PC-9 (cell line): ENCODE results near the gene MYL2. TPM values are rescaled to one million over a fixed set of nuclear protein-coding genes. Genes with fewer than 3 reads are reported as not detected.

Experiments
- BruUV-seq: library from RNA; stranded (reverse); fragments of 400-500 nt; replicated peaks from 2 replicates; lab custom pipeline; 2021; lab: Mats Ljungman, UMichigan
- CTCF ChIA-PET: fragments of 300-600 bp; sonication (Branson Sonifier 250); formaldehyde crosslinking; loops from one replicate; lab custom pipeline; 2022; ENCODE audit warnings: antibody characterized with exemption; lab: Charles Lee
- POLR2A ChIA-PET: fragments of 300-600 bp; sonication (Branson Sonifier 250); formaldehyde crosslinking; loops from one replicate; lab custom pipeline; 2022; ENCODE audit warnings: antibody characterized with exemption; ENCODE audit not compliant: unreplicated experiment; lab: Charles Lee
- DNase-seq, 2 experiments: peaks; one replicate each; pipeline versions ENCODE4 v3.0.0 to v3.0.0-alpha.2; 2015 to 2022; ENCODE audit warnings: mixed read lengths in 1 of 2
- H2AFZ ChIP-seq: fragments of 200-600 bp; sonication (generic); 2 replicates; pipeline ENCODE4 v1.8.1; 2017; ENCODE audit warnings: antibody characterized with exemption
- H3F3A ChIP-seq: fragments of 200-600 bp; sonication (generic); 2 replicates; pipeline ENCODE4 v1.8.1; 2017; ENCODE audit warnings: antibody characterized with exemption, mild to moderate bottlenecking, low read depth; ENCODE audit not compliant: insufficient read depth
- H3K27ac ChIP-seq: fragments of 200-600 bp; sonication (generic); 2 replicates; pipeline ENCODE4 v1.6.1; 2016; ENCODE audit warnings: mixed run types
- H3K27me3 ChIP-seq: fragments of 200-600 bp; sonication (generic); 2 replicates; pipeline ENCODE4 v1.6.1; 2016; ENCODE audit warnings: low read depth, mixed run types; ENCODE audit not compliant: insufficient read depth
- H3K36me3 ChIP-seq: fragments of 200-600 bp; sonication (generic); 2 replicates; pipeline ENCODE4 v1.6.1; 2016; ENCODE audit warnings: low read depth, mixed run types
- H3K4me1 ChIP-seq: fragments of 200-600 bp; sonication (generic); replicated peaks from 2 replicates; pipeline ENCODE4 v1.6.1; 2016; ENCODE audit warnings: mixed run types; ENCODE audit not compliant: insufficient read depth
- H3K4me2 ChIP-seq: fragments of 200-600 bp; sonication (generic); 2 replicates; pipeline ENCODE4 v1.6.1; 2017; ENCODE audit warnings: mixed run types
- H3K4me3 ChIP-seq: fragments of 200-600 bp; sonication (generic); 2 replicates; pipeline ENCODE4 v1.6.1; 2016; ENCODE audit warnings: mixed run types
- H3K79me2 ChIP-seq: fragments of 200-600 bp; sonication (generic); 2 replicates; pipeline ENCODE4 v1.6.1; 2017; ENCODE audit warnings: low read depth, mixed run types
- H3K9me2 ChIP-seq: fragments of 200-600 bp; sonication (generic); 2 replicates; pipeline ENCODE4 v1.8.1; 2017; ENCODE audit warnings: mild to moderate bottlenecking; ENCODE audit not compliant: insufficient read depth
- H3K9me3 ChIP-seq: fragments of 200-600 bp; sonication (generic); 2 replicates; pipeline ENCODE4 v1.8.1; 2016; ENCODE audit warnings: low read depth; ENCODE audit not compliant: insufficient read depth
- H4K20me1 ChIP-seq: fragments of 200-600 bp; sonication (generic); 2 replicates; pipeline ENCODE4 v1.8.1; 2017; ENCODE audit not compliant: insufficient read depth
- CTCF ChIP-seq: fragments of 200-600 bp; sonication (generic); conservative IDR thresholded peaks from 2 replicates; pipeline ENCODE4 v1.6.1; 2017; ENCODE audit warnings: mixed run types, antibody characterized with exemption, mild to moderate bottlenecking, moderate library complexity
- EZH2 ChIP-seq: fragments of 200-600 bp; sonication (generic); IDR thresholded peaks from 2 replicates; pipeline ENCODE4 v1.8.0; 2017; ENCODE audit warnings: antibody characterized with exemption, low read depth
- intact Hi-C: fragments of 100-400 bp; cut with micrococcal nuclease; formaldehyde crosslinking; loops from one replicate; pipeline ENCODE4 v1.10.0; 2022; ENCODE audit not compliant: unreplicated experiment
- total RNA-seq: library from RNA; stranded (reverse); gene quantifications from 2 replicates; pipeline ENCODE4 v1.2.3, GENCODE V29; 2021

Gene MYL2
- total RNA-seq, 1 experiment from 2014 or later: not detected

GRCh38 chr12:110917961-110918360 lies 2.4 kb downstream of the MYL2 start:
- Histone ChIP-seq H3K27ac (peak overlapping the region; percentile 85), H3K79me2 (no peaks in the 10 kb centered on the region), H2AFZ (0 out of 2 replicates have a peak overlapping the region, but pooled peaks have one; percentile 31), H3K4me3 (no peak overlapping the region), H3K9me2 (no peaks in the 10 kb centered on the region), H4K20me1 (no peaks in the 10 kb centered on the region), H3F3A (peaks cover 28% of the 10 kb centered on the region), H3K4me2 (peak overlapping the region; percentile 56), H3K27me3 (no peaks in the 10 kb centered on the region), H3K36me3 (no peaks in the 10 kb centered on the region), H3K9me3 (no peaks in the 10 kb centered on the region), H3K4me1 (peaks cover 29% of the 10 kb centered on the region)
- CTCF ChIA-PET: no interaction called here
- POLR2A ChIA-PET: no interaction called here
- TF ChIP-seq CTCF (no peak), EZH2 (no peak)
- no peak for DNase-seq
- BruUV-seq: TSS peak; percentile 80
- intact Hi-C loops: loop anchor here (2.0 kb wide), 1 partner anchor 17 kb away; no protein-coding TSS in a partner anchor

- Histone ChIP-seq H3K4me1 (peaks cover 29% of the 10 kb centered on the region), H3K27ac (peak overlapping the region; percentile 85), H3K4me3 (no peak overlapping the region), H3K4me2 (peak overlapping the region; percentile 56), H3K36me3 (no peaks in the 10 kb centered on the region), H4K20me1 (no peaks in the 10 kb centered on the region), H3K9me2 (no peaks in the 10 kb centered on the region), H3K27me3 (no peaks in the 10 kb centered on the region), H3K9me3 (no peaks in the 10 kb centered on the region), H2AFZ (0 out of 2 replicates have a peak overlapping the region, but pooled peaks have one; percentile 31), H3F3A (peaks cover 28% of the 10 kb centered on the region), H3K79me2 (no peaks in the 10 kb centered on the region)
- ChIA-PET CTCF (no interaction called here), POLR2A (interaction anchor here (0.7 kb wide), 1 partner anchor 351 kb away, joined by 7 read pairs; no protein-coding TSS in a partner anchor)
- no peak for TF ChIP-seq EZH2
- TF ChIP-seq CTCF: no peak
- intact Hi-C loops: loop anchor here (2.0 kb wide), 1 partner anchor 17 kb away; no protein-coding TSS in a partner anchor
- DNase-seq: peak; percentile 57 to 87
- BruUV-seq: no TSS peak
These were observed 2.9 kb downstream of the MYL2 start for GRCh38 chr12:110917467-110917866.

GRCh38 chr12:110916295-110916875 lies 4.0 kb downstream of the MYL2 start:
- Histone ChIP-seq H3K9me2 (no peaks in the 10 kb centered on the region), H3F3A (peaks cover 28% of the 10 kb centered on the region), H3K79me2 (no peaks in the 10 kb centered on the region), H3K4me1 (peaks cover 29% of the 10 kb centered on the region), H3K27me3 (no peaks in the 10 kb centered on the region), H3K4me3 (no peak overlapping the region), H3K27ac (peak overlapping the region; percentile 85), H4K20me1 (no peaks in the 10 kb centered on the region), H2AFZ (no peak overlapping the region), H3K36me3 (no peaks in the 10 kb centered on the region), H3K9me3 (no peaks in the 10 kb centered on the region), H3K4me2 (no peak overlapping the region)
- intact Hi-C loops: loop anchor here (2.0 kb wide), 1 partner anchor 18 kb away; no protein-coding TSS in a partner anchor
- TF ChIP-seq CTCF (no peak), EZH2 (no peak)
- BruUV-seq: no TSS peak
- ChIA-PET CTCF (no interaction called here), POLR2A (interaction anchor here (0.7 kb wide), 1 partner anchor 407 kb away, joined by 4 read pairs; no protein-coding TSS in a partner anchor)
- DNase-seq: no peak
